Measurements from ENCODE around the gene CTIF.

- TF ChIP-seq FOXA1 (IDR thresholded peaks at IDR 0.05) (no peak), ZBTB33 (IDR thresholded peaks at IDR 0.05) (no peak), TAF1 (conservative IDR thresholded peaks at IDR 0.05) (no peak)
These were observed 77.8 kb downstream of the CTIF start for GRCh38 chr18:48616484-48617255.

Measured in liver (tissue), 2 donors.